H1 (cell line): ENCODE data around the gene CEP128. TPM values are rescaled to one million over a fixed set of nuclear protein-coding genes. Genes with fewer than 3 reads are reported as not detected.

ENCODE experiments used
- CTCF ChIA-PET: fragments of 300-600 bp; sonication (Branson Sonifier 250); formaldehyde crosslinking; loops from one replicate; lab custom pipeline; 2021; ENCODE audit not compliant: partially characterized antibody; lab: Charles Lee
- POLR2A ChIA-PET: fragments of 300-600 bp; sonication (Branson Sonifier 250); formaldehyde crosslinking; loops from one replicate; lab custom pipeline; 2021; ENCODE audit warnings: inconsistent platforms; ENCODE audit not compliant: partially characterized antibody; lab: Charles Lee
- DNase-seq, 2 experiments: peaks; one replicate each; pipeline versions ENCODE4 v3.0.0 to v3.0.0-alpha.2; 2010 to 2022; ENCODE audit warnings: low spot score in 2 of 2, low read depth in 1 of 2, mixed read lengths in 1 of 2
- FAIRE-seq: peaks from 2 replicates; lab custom pipeline; 2011; peaks lifted over from hg19 to GRCh38; lab: Jason Lieb, UNC
- H2AFZ ChIP-seq: 2 replicates; pipeline ENCODE4 v1.8.1; 2012; ENCODE audit warnings: low read length, inconsistent platforms
- H2AK5ac ChIP-seq: 2 replicates; pipeline ENCODE4 v1.6.1; 2013; ENCODE audit warnings: low read depth, low read length
- H2BK120ac ChIP-seq: replicated peaks from 2 replicates; pipeline ENCODE3; 2013; ENCODE audit warnings: low read depth, low read length, inconsistent platforms
- H2BK12ac ChIP-seq: 2 replicates; pipeline ENCODE4 v1.6.1; 2013; ENCODE audit warnings: low read depth, low read length
- H2BK15ac ChIP-seq: 2 replicates; pipeline ENCODE4 v1.6.1; 2013; ENCODE audit warnings: low read length
- H2BK20ac ChIP-seq: 2 replicates; pipeline ENCODE4 v1.6.1; 2013; ENCODE audit warnings: low read length
- H2BK5ac ChIP-seq: 2 replicates; pipeline ENCODE4 v1.6.1; 2013; ENCODE audit warnings: low read depth, low read length
- H3K14ac ChIP-seq: 2 replicates; pipeline ENCODE4 v1.6.1; 2013; ENCODE audit warnings: inconsistent platforms; ENCODE audit not compliant: insufficient read length
- H3K18ac ChIP-seq: 2 replicates; pipeline ENCODE4 v1.6.1; 2013; ENCODE audit warnings: low read length; ENCODE audit errors: extremely low read depth
- H3K23ac ChIP-seq: 2 replicates; pipeline ENCODE4 v1.6.1; 2013; ENCODE audit warnings: inconsistent platforms; ENCODE audit not compliant: insufficient read length
- H3K23me2 ChIP-seq: 2 replicates; pipeline ENCODE4 v1.6.1; 2013; ENCODE audit warnings: low read depth, low read length
- H3K27ac ChIP-seq: 2 replicates; pipeline ENCODE4 v1.6.1; 2011; ENCODE audit warnings: low read depth, low read length, inconsistent platforms
- H3K27me3 ChIP-seq, 4 experiments: replicated peaks in 1 of 4; 1 replicate in 1 of 4; 2 replicates in 3 of 4; pipeline versions ENCODE4 v1.6.1 to v1.8.1; 2011 to 2013; ENCODE audit warnings: low read length in 3 of 4, mild to moderate bottlenecking in 3 of 4, inconsistent platforms in 2 of 4, mixed read lengths in 2 of 4, moderate library complexity in 1 of 4; ENCODE audit not compliant: control insufficient read depth in 3 of 4, insufficient read depth in 3 of 4; ENCODE audit errors: extremely low read depth in 1 of 4
- H3K36me3 ChIP-seq, 4 experiments: 2 replicates each; pipeline versions ENCODE4 v1.6.1 to v1.8.1; 2011 to 2013; ENCODE audit warnings: mild to moderate bottlenecking in 4 of 4, low read length in 3 of 4, moderate library complexity in 2 of 4, control low read depth in 1 of 4, inconsistent platforms in 1 of 4; ENCODE audit not compliant: insufficient read depth in 4 of 4, control insufficient read depth in 2 of 4
- H3K4ac ChIP-seq: replicated peaks from 2 replicates; pipeline ENCODE3; 2013; ENCODE audit warnings: low read length, low read depth, mixed read lengths, inconsistent platforms; ENCODE audit not compliant: insufficient read length
- H3K4me1 ChIP-seq, 4 experiments: replicated peaks in 1 of 4; 1 replicate in 1 of 4; 2 replicates in 3 of 4; pipeline versions ENCODE4 v1.6.1 to v1.8.1; 2011 to 2013; ENCODE audit warnings: low read length in 3 of 4, inconsistent platforms in 2 of 4, mixed read lengths in 1 of 4; ENCODE audit not compliant: insufficient read depth in 4 of 4, control insufficient read depth in 3 of 4
- H3K4me2 ChIP-seq, 2 experiments: 2 replicates each; pipeline versions ENCODE4 v1.6.1 to v1.8.1; 2011 to 2013; ENCODE audit warnings: low read depth in 2 of 2, low read length in 2 of 2, control low read depth in 1 of 2, inconsistent platforms in 1 of 2, mild to moderate bottlenecking in 1 of 2; ENCODE audit not compliant: insufficient read depth in 1 of 2
- H3K4me3 ChIP-seq, 4 experiments: fragments of 200-600, 300-600 bp in 1 of 4; sonication (generic), shearing (Covaris generic), sonication (Bioruptor Twin) in 1 of 4; 2 replicates each; pipeline versions ENCODE4 v1.5.1 to v1.8.1; 2011 to 2016; ENCODE audit warnings: low read length in 4 of 4, low read depth in 3 of 4, control low read depth in 2 of 4, inconsistent platforms in 2 of 4, mild to moderate bottlenecking in 2 of 4, mixed read lengths in 1 of 4, moderate library complexity in 1 of 4; ENCODE audit not compliant: insufficient read depth in 2 of 4; ENCODE audit errors: extremely low read depth in 1 of 4
- H3K56ac ChIP-seq: replicated peaks from 2 replicates; pipeline ENCODE3; 2013; ENCODE audit warnings: low read depth, mild to moderate bottlenecking, mixed read lengths, low read length, inconsistent platforms; ENCODE audit not compliant: insufficient read length
- H3K79me1 ChIP-seq: 2 replicates; pipeline ENCODE4 v1.6.1; 2013; ENCODE audit warnings: low read depth, low read length, control low read depth
- H3K79me2 ChIP-seq, 2 experiments: 2 replicates each; pipeline versions ENCODE4 v1.6.1 to v1.8.1; 2012 to 2013; ENCODE audit warnings: low read length in 2 of 2, mild to moderate bottlenecking in 2 of 2, inconsistent platforms in 1 of 2; ENCODE audit not compliant: insufficient read depth in 2 of 2, control insufficient read depth in 1 of 2
- H3K9ac ChIP-seq, 4 experiments: replicated peaks in 1 of 4; 1 replicate in 1 of 4; 2 replicates in 3 of 4; pipeline versions ENCODE4 v1.6.1 to v1.8.1; 2011 to 2013; ENCODE audit warnings: low read depth in 3 of 4, low read length in 3 of 4, control low read depth in 2 of 4, mild to moderate bottlenecking in 2 of 4, moderate library complexity in 2 of 4, inconsistent platforms in 1 of 4; ENCODE audit errors: extremely low read depth in 1 of 4
- H3K9me3 ChIP-seq, 2 experiments: 2 replicates each; pipeline versions ENCODE4 v1.6.1 to v1.8.1; 2012 to 2013; ENCODE audit warnings: mild to moderate bottlenecking in 2 of 2, moderate library complexity in 2 of 2, control low read depth in 1 of 2, inconsistent platforms in 1 of 2, low read depth in 1 of 2, low read length in 1 of 2, mixed read lengths in 1 of 2; ENCODE audit not compliant: insufficient read depth in 2 of 2
- H4K20me1 ChIP-seq, 2 experiments: replicated peaks in 1 of 2; 2 replicates each; pipeline versions ENCODE3 to v1.8.1; 2011 to 2013; ENCODE audit warnings: inconsistent platforms in 2 of 2, low read length in 2 of 2, mild to moderate bottlenecking in 1 of 2; ENCODE audit not compliant: insufficient read depth in 2 of 2, control insufficient read depth in 1 of 2
- H4K5ac ChIP-seq: 2 replicates; pipeline ENCODE4 v1.6.1; 2013; ENCODE audit warnings: low read length, low read depth, mixed read lengths, inconsistent platforms; ENCODE audit not compliant: insufficient read length
- H4K8ac ChIP-seq: 2 replicates; pipeline ENCODE4 v1.8.0; 2013; ENCODE audit warnings: mild to moderate bottlenecking, moderate library complexity, low read length, inconsistent platforms; ENCODE audit not compliant: insufficient read depth; ENCODE audit errors: extremely low read depth
- H4K91ac ChIP-seq: replicated peaks from 2 replicates; pipeline ENCODE3; 2013; ENCODE audit warnings: low read length, mixed read lengths, inconsistent platforms; ENCODE audit not compliant: insufficient read length
- CEBPB ChIP-seq: IDR thresholded peaks from 2 replicates; pipeline ENCODE4 v1.6.1; 2012; ENCODE audit warnings: low read depth, low read length
- CHD2 ChIP-seq: IDR thresholded peaks from 2 replicates; pipeline ENCODE4 v1.6.1; 2012; ENCODE audit warnings: low read length, improper control_type of control experiment
- CTBP2 ChIP-seq: IDR thresholded peaks from 2 replicates; pipeline ENCODE4 v1.7.0; 2011; ENCODE audit warnings: borderline replicate concordance, mild to moderate bottlenecking, moderate library complexity, mixed read lengths, low read length; ENCODE audit not compliant: insufficient read depth, insufficient read length
- EZH2 ChIP-seq: fragments of 200-600 bp; sonication (generic); IDR thresholded peaks from 2 replicates; pipeline ENCODE4 v1.7.1; 2012; ENCODE audit warnings: low read depth, mild to moderate bottlenecking, moderate library complexity, low read length, inconsistent platforms; ENCODE audit not compliant: severe bottlenecking
- FOSL1 ChIP-seq: IDR thresholded peaks from 2 replicates; pipeline ENCODE4 v1.6.1; 2011; ENCODE audit warnings: mild to moderate bottlenecking, low read depth, low read length, moderate library complexity; ENCODE audit not compliant: insufficient read depth
- HDAC6 ChIP-seq: IDR thresholded peaks from one replicate; pipeline ENCODE4 v1.7.1; 2012; ENCODE audit warnings: low read depth, mild to moderate bottlenecking, inconsistent platforms, low read length, moderate library complexity
- KDM4A ChIP-seq: IDR thresholded peaks from one replicate; pipeline ENCODE4 v1.7.1; 2012; ENCODE audit warnings: low read depth, mild to moderate bottlenecking, moderate library complexity, low read length, inconsistent platforms; ENCODE audit not compliant: severe bottlenecking
- RFX5 ChIP-seq: IDR thresholded peaks from 2 replicates; pipeline ENCODE4 v1.6.1; 2011; ENCODE audit warnings: low read depth, low read length, improper control_type of control experiment, borderline replicate concordance
- RXRA ChIP-seq: IDR thresholded peaks from 2 replicates; pipeline ENCODE4 v1.6.1; 2011; ENCODE audit warnings: low read depth, mild to moderate bottlenecking, low read length, moderate library complexity; ENCODE audit not compliant: insufficient read depth
- SIN3A ChIP-seq, 2 experiments: IDR thresholded peaks in 1 of 2; conservative IDR thresholded peaks in 1 of 2; 2 replicates each; pipeline ENCODE4 v1.6.1; 2011 to 2012; ENCODE audit warnings: low read length in 2 of 2, improper control_type of control experiment in 1 of 2, low read depth in 1 of 2, mild to moderate bottlenecking in 1 of 2
- SIX5 ChIP-seq: IDR thresholded peaks from 2 replicates; pipeline ENCODE4 v1.6.1; 2011; ENCODE audit warnings: mild to moderate bottlenecking, low read depth, low read length
- SP4 ChIP-seq: IDR thresholded peaks from 2 replicates; pipeline ENCODE4 v1.6.1; 2012; ENCODE audit warnings: low read length, inconsistent platforms
- TAF1 ChIP-seq: IDR thresholded peaks from 2 replicates; pipeline ENCODE4 v1.6.1; 2011; ENCODE audit warnings: mild to moderate bottlenecking, low read depth, low read length
- TEAD4 ChIP-seq: IDR thresholded peaks from 2 replicates; pipeline ENCODE4 v1.6.1; 2012; ENCODE audit warnings: low read depth, low read length, inconsistent platforms, mixed read lengths
- WGBS, 2 experiments: shearing (Covaris generic) in 1 of 2; methylation state at CpG; one replicate each; pipeline versions ENCODE4 v1.1.6 to v1.1.7; 2013 to 2015; ENCODE audit warnings: low lambda C conversion rate in 2 of 2, mixed read lengths in 2 of 2, inconsistent platforms in 1 of 2, low coverage in 1 of 2, missing lambda C conversion rate in 1 of 2; ENCODE audit not compliant: insufficient replicate concordance in 2 of 2, insufficient coverage in 1 of 2, insufficient read length in 1 of 2; ENCODE audit errors: extremely low coverage in 1 of 2, missing lambda C conversion rate in 1 of 2; 5-methylcytosine and 5-hydroxymethylcytosine counted together
- polyA plus RNA-seq, 7 experiments: library from polyadenylated mRNA; depleted of rRNA in 3 of 7; stranded (reverse) in 5 of 7; unstranded in 2 of 7; fragments of >200 nt in 5 of 7; fragments of 200-250 nt in 2 of 7; gene quantifications; 1 replicate in 5 of 7; 2 replicates in 1 of 7; 4 replicates in 1 of 7; pipeline versions ENCODE4 v1.2.1 to v1.2.3, GENCODE V29; 2011 to 2013; ENCODE audit warnings: missing spikeins in 2 of 7, mixed read lengths in 2 of 7
- total RNA-seq: library from RNA; stranded (reverse); fragmentation: NEBNext Ultra II Directional; extraction: Animal tissue kit (Norgen Biotek cat#: 25700); gene quantifications from 2 replicates; pipeline ENCODE4 v1.2.1, GENCODE V29; 2021

Gene CEP128
- total and polyA plus RNA-seq, 2 of the 8 experiments (the other 6 are each of a cell fraction or from before 2014, with no cell fraction given), result 1.9 to 17.0 TPM

- no peak overlapping the region for H2AFZ ChIP-seq
- H2BK5ac ChIP-seq, result no peak overlapping the region
- no peak for DNase-seq
- no peak for FAIRE-seq
- H2BK15ac ChIP-seq, result no peak overlapping the region
- peaks cover 0 to 1% (median 0%) of the 10 kb centered on the region in 4 experiments; a peak in 1 of 7 replicates for H3K27me3 ChIP-seq
- H3K23me2 ChIP-seq, result 0 out of 2 replicates have a peak, but pooled peaks cover 1% of the 10 kb centered on the region
- ChIA-PET POLR2A (no interaction called here), CTCF (interaction anchor here (0.9 kb wide), 1 partner anchor 19 kb away, joined by 3 read pairs; no protein-coding TSS in a partner anchor)
- H2BK20ac ChIP-seq, result no peak overlapping the region
- H3K14ac ChIP-seq, result no peak overlapping the region
- no peak overlapping the region for H4K91ac ChIP-seq
- H3K4ac ChIP-seq, result no peak overlapping the region
- no peaks in the 10 kb centered on the region for H3K36me3 ChIP-seq
- no peak overlapping the region for H3K56ac ChIP-seq
- H3K9me3 ChIP-seq, result no peaks in the 10 kb centered on the region
- H3K4me2 ChIP-seq, result no peak overlapping the region
- H3K4me3 ChIP-seq, result no peak overlapping the region
- no peaks in the 10 kb centered on the region for H3K79me1 ChIP-seq
- H3K18ac ChIP-seq, result no peak overlapping the region
- 80% methylated on average over 6 of the region's 6 CpGs; no CpG with 5 or more reads in 1 of the 2 experiments for WGBS, 2 experiments
- H3K27ac ChIP-seq, result no peak overlapping the region
- H4K20me1 ChIP-seq, result no peaks in the 10 kb centered on the region
- no peak overlapping the region for H4K5ac ChIP-seq
- peaks cover 0 to 3% (median 0%) of the 10 kb centered on the region in 4 experiments; a peak in 1 of 7 replicates for H3K4me1 ChIP-seq
- no peak overlapping the region for H2BK120ac ChIP-seq
- no peak overlapping the region for H2BK12ac ChIP-seq
- no peak overlapping the region for H3K9ac ChIP-seq
- no peak overlapping the region for H4K8ac ChIP-seq
- no peak overlapping the region for H2AK5ac ChIP-seq
- no peak overlapping the region for H3K23ac ChIP-seq
- no peaks in the 10 kb centered on the region for H3K79me2 ChIP-seq
- TF ChIP-seq CEBPB (no peak), EZH2 (no peak), FOSL1 (no peak), CTBP2 (no peak), CHD2 (no peak), TAF1 (no peak), KDM4A (no peak), RXRA (no peak), TEAD4 (no peak), RFX5 (no peak), HDAC6 (no peak), SP4 (no peak), SIX5 (no peak), SIN3A (conservative IDR thresholded peaks at IDR 0.05 in 1 of 2, IDR thresholded peaks at IDR 0.05 in 1 of 2; ENCODE audit: low read depth in 1 of 2, low read length in 2 of 2) (no peak)
Measured at GRCh38 chr14:80567905-80568536, 373.5 kb downstream of the CEP128 start.
